Naive thymus-derived CD4-positive, alpha-beta T cell (primary cell): ENCODE data around the gene NADSYN1. TPM values are rescaled to one million over a fixed set of nuclear protein-coding genes. Genes with fewer than 3 reads are reported as not detected.

ENCODE experiments used
- ATAC-seq: fragments of 150-1000 bp; cut with Tn5 transposase; 2 replicates; pipeline ENCODE4 v1.10.0; 2021; ENCODE audit warnings: mild to moderate bottlenecking, moderate library complexity
- CTCF ChIA-PET: fragments of 350-600 bp; sonication (Branson Sonifier 250); formaldehyde crosslinking; loops from one replicate; lab custom pipeline; 2021; ENCODE audit warnings: antibody characterized with exemption; lab: Charles Lee
- POLR2A ChIA-PET: fragments of 350-600 bp; sonication (Branson Sonifier 250); formaldehyde crosslinking; loops from one replicate; lab custom pipeline; 2021; ENCODE audit warnings: antibody characterized with exemption, inconsistent platforms; lab: Charles Lee
- DNase-seq, 9 donors: peaks; one replicate each; pipeline versions ENCODE4 v3.0.0 to v3.0.0-alpha.2; 2020 to 2022; ENCODE audit warnings: mixed read lengths in 1 of 9
- H3K27ac ChIP-seq: one replicate; pipeline ENCODE4 v1.7.0; 2013; ENCODE audit warnings: mild to moderate bottlenecking, low read depth, low read length, moderate library complexity
- H3K27me3 ChIP-seq, 2 donors: one replicate each; pipeline ENCODE4 v1.7.0; 2013; ENCODE audit warnings: low read length in 2 of 2, mild to moderate bottlenecking in 2 of 2, moderate library complexity in 2 of 2; ENCODE audit not compliant: control insufficient read depth in 2 of 2, insufficient read depth in 2 of 2
- H3K36me3 ChIP-seq, 3 experiments: 1 replicate in 2 of 3; 2 replicates in 1 of 3; pipeline ENCODE4 v1.7.0; 2013; ENCODE audit warnings: low read length in 3 of 3, mild to moderate bottlenecking in 3 of 3, moderate library complexity in 1 of 3; ENCODE audit not compliant: insufficient read depth in 3 of 3, control insufficient read depth in 2 of 3
- H3K4me1 ChIP-seq, 2 donors: one replicate each; pipeline ENCODE4 v1.7.0; 2013; ENCODE audit warnings: low read length in 2 of 2, mild to moderate bottlenecking in 2 of 2, moderate library complexity in 1 of 2; ENCODE audit not compliant: control insufficient read depth in 2 of 2, insufficient read depth in 2 of 2
- H3K4me3 ChIP-seq: 2 replicates; pipeline ENCODE4 v1.7.0; 2013; ENCODE audit warnings: mild to moderate bottlenecking, low read length
- H3K9me3 ChIP-seq, 3 experiments: 1 replicate in 2 of 3; 2 replicates in 1 of 3; pipeline ENCODE4 v1.7.0; 2013; ENCODE audit warnings: low read length in 3 of 3; ENCODE audit not compliant: control insufficient read depth in 2 of 3
- H3K27ac Mint-ChIP-seq, 9 donors: one replicate each; pipeline ENCODE4 v1.8.0; 2020 to 2022; ENCODE audit warnings: mixed read lengths in 9 of 9, mild to moderate bottlenecking in 8 of 9, moderate library complexity in 5 of 9, inconsistent platforms in 2 of 9
- H3K27me3 Mint-ChIP-seq, 5 donors: one replicate each; pipeline ENCODE4 v1.8.0; 2021 to 2022; ENCODE audit warnings: mixed read lengths in 5 of 5, mild to moderate bottlenecking in 1 of 5
- H3K36me3 Mint-ChIP-seq, 5 donors: one replicate each; pipeline ENCODE4 v1.8.0; 2020 to 2022; ENCODE audit warnings: mixed read lengths in 5 of 5, mild to moderate bottlenecking in 3 of 5, inconsistent platforms in 1 of 5
- H3K4me1 Mint-ChIP-seq, 7 donors: one replicate each; pipeline ENCODE4 v1.8.0; 2020 to 2022; ENCODE audit warnings: mixed read lengths in 7 of 7, mild to moderate bottlenecking in 3 of 7, inconsistent platforms in 1 of 7
- H3K4me3 Mint-ChIP-seq, 10 donors: one replicate each; pipeline ENCODE4 v1.8.0; 2020 to 2022; ENCODE audit warnings: mild to moderate bottlenecking in 10 of 10, mixed read lengths in 10 of 10, moderate library complexity in 6 of 10, inconsistent platforms in 2 of 10
- H3K9me3 Mint-ChIP-seq, 11 donors: one replicate each; pipeline ENCODE4 v1.8.0; 2020 to 2022; ENCODE audit warnings: mixed read lengths in 11 of 11, mild to moderate bottlenecking in 4 of 11, inconsistent platforms in 1 of 11, moderate library complexity in 1 of 11
- intact Hi-C, 2 donors: fragments of 100-400 bp; cut with micrococcal nuclease; formaldehyde crosslinking; loops; one replicate each; pipeline ENCODE4 v1.15.1; 2023
- polyA plus RNA-seq, 2 donors: library from polyadenylated mRNA; unstranded; fragments of 300-500 nt; fragmentation: Illumina TruSeq; gene quantifications; one replicate each; pipeline ENCODE4 v1.2.3, GENCODE V29; 2021
- total RNA-seq, 6 experiments: library from RNA in 5 of 6; stranded (reverse) in 5 of 6; gene quantifications; 1 replicate in 5 of 6; 2 replicates in 1 of 6; pipeline ENCODE4 v1.2.3 and lab custom pipeline; 2021 to 2026

The NADSYN1 gene
- total and polyA plus RNA-seq, 7 experiments from 2014 or later: 28.6 to 235 (median 121) TPM

GRCh38 chr11:71498091-71498490, 45.1 kb downstream of the NADSYN1 start:
- Mint-ChIP-seq H3K4me3 (no peak overlapping the region), H3K27me3 (no peaks in the 10 kb centered on the region), H3K27ac (no peak overlapping the region), H3K4me1 (peaks cover 0 to 5% (median 0%) of the 10 kb centered on the region in 7 donors), H3K36me3 (peaks cover 26 to 87% (median 57%) of the 10 kb centered on the region in 5 donors), H3K9me3 (peaks cover 0 to 2% (median 0%) of the 10 kb centered on the region in 11 donors)
- Histone ChIP-seq H3K36me3 (peaks cover 7 to 89% (median 13%) of the 10 kb centered on the region in 3 experiments), H3K4me1 (no peaks in the 10 kb centered on the region), H3K4me3 (no peak overlapping the region), H3K27me3 (no peaks in the 10 kb centered on the region), H3K27ac (no peak overlapping the region), H3K9me3 (no peaks in the 10 kb centered on the region)
- ChIA-PET POLR2A (no interaction called here), CTCF (no interaction called here)
- ATAC-seq (no peak), DNase-seq (no peak)
- intact Hi-C loops: no loop called here

- H3K36me3 ChIP-seq: peaks cover 7 to 92% (median 17%) of the 10 kb centered on the region in 3 experiments
- H3K4me3 ChIP-seq: no peak overlapping the region
- no peaks in the 10 kb centered on the region for H3K27me3 Mint-ChIP-seq
- H3K27ac ChIP-seq: no peak overlapping the region
- H3K36me3 Mint-ChIP-seq: peaks cover 26 to 93% (median 63%) of the 10 kb centered on the region in 5 donors
- no peak overlapping the region for H3K27ac Mint-ChIP-seq
- peak overlapping the region in 1 of 10 donors; percentile 15 for H3K4me3 Mint-ChIP-seq
- ATAC-seq: no peak
- H3K4me1 Mint-ChIP-seq: peaks cover 0 to 5% (median 0%) of the 10 kb centered on the region in 7 donors
- ChIA-PET POLR2A (no interaction called here), CTCF (no interaction called here)
- peaks cover 0 to 2% (median 0%) of the 10 kb centered on the region in 11 donors for H3K9me3 Mint-ChIP-seq
- no peaks in the 10 kb centered on the region for H3K4me1 ChIP-seq
- no peak for DNase-seq
- H3K27me3 ChIP-seq: no peaks in the 10 kb centered on the region
- intact Hi-C loops: no loop called here
- no peaks in the 10 kb centered on the region for H3K9me3 ChIP-seq
Measured at GRCh38 chr11:71499125-71499524, 46.1 kb downstream of the NADSYN1 start.

- H3K36me3 Mint-ChIP-seq: peaks cover 28 to 91% (median 63%) of the 10 kb centered on the region in 5 donors
- DNase-seq: no peak
- H3K36me3 ChIP-seq: peaks cover 7 to 92% (median 17%) of the 10 kb centered on the region in 3 experiments
Measured at GRCh38 chr11:71499546-71499945, 46.5 kb downstream of the NADSYN1 start.

GRCh38 chr11:71500601-71501021, 47.6 kb downstream of the NADSYN1 start:
- POLR2A ChIA-PET: no interaction called here
- Histone ChIP-seq H3K9me3 (no peaks in the 10 kb centered on the region), H3K4me1 (no peaks in the 10 kb centered on the region), H3K4me3 (no peak overlapping the region), H3K27ac (no peak overlapping the region), H3K36me3 (peaks cover 7 to 88% (median 13%) of the 10 kb centered on the region in 3 experiments), H3K27me3 (no peaks in the 10 kb centered on the region)
- peaks cover 0 to 5% (median 0%) of the 10 kb centered on the region in 7 donors for H3K4me1 Mint-ChIP-seq
- DNase-seq: no peak
- no peak for ATAC-seq
- no peak overlapping the region for H3K27ac Mint-ChIP-seq
- H3K9me3 Mint-ChIP-seq: peaks cover 0 to 10% (median 2%) of the 10 kb centered on the region in 11 donors
- no peaks in the 10 kb centered on the region for H3K27me3 Mint-ChIP-seq
- CTCF ChIA-PET: no interaction called here
- peaks cover 31 to 91% (median 63%) of the 10 kb centered on the region in 5 donors for H3K36me3 Mint-ChIP-seq
- H3K4me3 Mint-ChIP-seq: no peak overlapping the region
- intact Hi-C loops: no loop called here

More at GRCh38 chr11:71499546-71499945, 46.5 kb downstream of the NADSYN1 start:
- Histone ChIP-seq H3K9me3 (no peaks in the 10 kb centered on the region), H3K27ac (no peak overlapping the region), H3K4me3 (no peak overlapping the region), H3K4me1 (no peaks in the 10 kb centered on the region), H3K27me3 (no peaks in the 10 kb centered on the region)
- ChIA-PET CTCF (no interaction called here), POLR2A (no interaction called here)
- intact Hi-C loops: no loop called here
- Mint-ChIP-seq H3K9me3 (peaks cover 0 to 2% (median 0%) of the 10 kb centered on the region in 11 donors), H3K4me1 (peaks cover 0 to 5% (median 0%) of the 10 kb centered on the region in 7 donors), H3K27me3 (no peaks in the 10 kb centered on the region), H3K27ac (no peak overlapping the region), H3K4me3 (no peak overlapping the region)
- no peak for ATAC-seq

- no peak overlapping the region for H3K27ac Mint-ChIP-seq
- ChIA-PET CTCF (no interaction called here), POLR2A (no interaction called here)
- DNase-seq (no peak), ATAC-seq (no peak)
- no peak overlapping the region for H3K4me3 Mint-ChIP-seq
- H3K4me3 ChIP-seq: no peak overlapping the region
- peaks cover 0 to 5% (median 0%) of the 10 kb centered on the region in 7 donors for H3K4me1 Mint-ChIP-seq
- no peaks in the 10 kb centered on the region for H3K4me1 ChIP-seq
- H3K9me3 ChIP-seq: peaks cover 0 to 3% (median 0%) of the 10 kb centered on the region in 3 experiments
- H3K27ac ChIP-seq: no peak overlapping the region
- H3K9me3 Mint-ChIP-seq: peaks cover 0 to 17% (median 3%) of the 10 kb centered on the region in 11 donors
- H3K27me3 Mint-ChIP-seq: no peaks in the 10 kb centered on the region
- H3K36me3 Mint-ChIP-seq: peaks cover 38 to 91% (median 62%) of the 10 kb centered on the region in 5 donors
- intact Hi-C loops: no loop called here
- peaks cover 7 to 87% (median 13%) of the 10 kb centered on the region in 3 experiments for H3K36me3 ChIP-seq
- H3K27me3 ChIP-seq: no peaks in the 10 kb centered on the region
Measured at GRCh38 chr11:71501071-71501985, 48.3 kb downstream of the NADSYN1 start.

GRCh38 chr11:71502026-71502425, 49.0 kb downstream of the NADSYN1 start:
- Mint-ChIP-seq H3K36me3 (peaks cover 37 to 91% (median 62%) of the 10 kb centered on the region in 5 donors), H3K9me3 (peaks cover 0 to 24% (median 8%) of the 10 kb centered on the region in 11 donors)
- intact Hi-C loops: no loop called here

More at GRCh38 chr11:71502026-71502425, 49.0 kb downstream of the NADSYN1 start:
- peaks cover 0 to 5% (median 0%) of the 10 kb centered on the region in 7 donors for H3K4me1 Mint-ChIP-seq
- H3K27ac Mint-ChIP-seq: no peak overlapping the region
- DNase-seq: no peak
- no peak overlapping the region for H3K4me3 Mint-ChIP-seq
- Histone ChIP-seq H3K27me3 (no peaks in the 10 kb centered on the region), H3K36me3 (peaks cover 7 to 82% (median 13%) of the 10 kb centered on the region in 3 experiments), H3K4me3 (no peak overlapping the region), H3K27ac (no peak overlapping the region), H3K9me3 (peaks cover 0 to 10% (median 0%) of the 10 kb centered on the region in 3 experiments), H3K4me1 (no peaks in the 10 kb centered on the region)
- ChIA-PET CTCF (no interaction called here), POLR2A (no interaction called here)
- H3K27me3 Mint-ChIP-seq: no peaks in the 10 kb centered on the region
- ATAC-seq: no peak
